ENCODE data around the gene MAST4.

Gene MAST4

DNA sequence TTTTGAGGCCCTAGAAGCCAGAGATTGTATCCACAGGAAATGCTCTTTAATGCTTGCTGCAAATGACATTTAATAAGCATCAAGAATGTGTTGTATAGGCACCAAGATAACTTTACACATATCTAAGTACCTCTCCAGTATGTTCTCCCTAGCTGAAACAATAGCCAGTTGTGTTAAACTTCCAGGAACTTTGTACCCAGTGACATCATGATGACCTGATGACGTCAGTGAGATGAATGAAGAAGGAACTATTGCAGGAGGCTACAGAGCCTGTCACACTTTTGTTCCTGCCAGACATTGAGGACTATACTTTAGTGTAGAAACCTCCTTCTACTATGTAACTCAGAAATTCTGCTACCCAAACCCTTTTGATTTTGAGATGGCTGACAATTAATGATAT is 470.6 kb downstream of the MAST4 start:
- no peak for FAIRE-seq
- TF ChIP-seq POLR2AphosphoS5 (IDR thresholded peaks at IDR 0.05; ENCODE audit: low read depth, low read length), result no peak
- no peak for TF ChIP-seq POLR2A (IDR thresholded peaks at IDR 0.05; ENCODE audit: low read depth, low read length)
- TF ChIP-seq SPI1 (IDR thresholded peaks at IDR 0.05; ENCODE audit: low read depth, low read length), result no peak
- TF ChIP-seq PAX5 (IDR thresholded peaks at IDR 0.05; ENCODE audit: insufficient read depth, low read length, severe bottlenecking), result no peak
- no peak for TF ChIP-seq POU2F2 (IDR thresholded peaks at IDR 0.05; ENCODE audit: low read depth, low read length)
- no peak for TF ChIP-seq TAF1 (IDR thresholded peaks at IDR 0.05; ENCODE audit: low read depth, low read length)
- no peak for DNase-seq (ENCODE audit: insufficient read length, low spot score)

- no peak for FAIRE-seq
- no peak for TF ChIP-seq POLR2A (IDR thresholded peaks at IDR 0.05; ENCODE audit: low read depth, low read length)
- TF ChIP-seq POLR2AphosphoS5 (IDR thresholded peaks at IDR 0.05; ENCODE audit: low read depth, low read length), result no peak
- TF ChIP-seq TAF1 (IDR thresholded peaks at IDR 0.05; ENCODE audit: low read depth, low read length), result no peak
- no peak for TF ChIP-seq SPI1 (IDR thresholded peaks at IDR 0.05; ENCODE audit: low read depth, low read length)
- no peak for TF ChIP-seq PAX5 (IDR thresholded peaks at IDR 0.05; ENCODE audit: insufficient read depth, low read length, severe bottlenecking)
- no peak for TF ChIP-seq POU2F2 (IDR thresholded peaks at IDR 0.05; ENCODE audit: low read depth, low read length)
- no peak for DNase-seq (ENCODE audit: insufficient read length, low spot score)
Observed at GRCh38 chr5:67073045-67073680, 477.0 kb downstream of the MAST4 start.

GRCh38 chr5:67077296-67077695 is 481.1 kb downstream of the MAST4 start:
- no peak for FAIRE-seq

GRCh38 chr5:67081261-67081660 is 485.1 kb downstream of the MAST4 start:
- DNase-seq (ENCODE audit: insufficient read length, low spot score) (no peak), FAIRE-seq (no peak)
- TF ChIP-seq POU2F2 (IDR thresholded peaks at IDR 0.05; ENCODE audit: low read depth, low read length) (no peak), SPI1 (IDR thresholded peaks at IDR 0.05; ENCODE audit: low read depth, low read length) (peak; percentile 41; the same call in 1 of the 2 replicates)

More at GRCh38 chr5:67077296-67077695, 481.1 kb downstream of the MAST4 start:
- DNase-seq (ENCODE audit: insufficient read length, low spot score), result no peak
- TF ChIP-seq POLR2A (IDR thresholded peaks at IDR 0.05; ENCODE audit: low read depth, low read length), result no peak

GRCh38 chr5:67082941-67083340 is 486.7 kb downstream of the MAST4 start:
- FAIRE-seq (no peak), DNase-seq (ENCODE audit: insufficient read length, low spot score) (no peak)
- TF ChIP-seq SPI1 (IDR thresholded peaks at IDR 0.05; ENCODE audit: low read depth, low read length) (no peak), POLR2AphosphoS5 (IDR thresholded peaks at IDR 0.05; ENCODE audit: low read depth, low read length) (no peak), TAF1 (IDR thresholded peaks at IDR 0.05; ENCODE audit: low read depth, low read length) (no peak), POU2F2 (IDR thresholded peaks at IDR 0.05; ENCODE audit: low read depth, low read length) (no peak), PAX5 (IDR thresholded peaks at IDR 0.05; ENCODE audit: insufficient read depth, low read length, severe bottlenecking) (no peak), POLR2A (IDR thresholded peaks at IDR 0.05; ENCODE audit: low read depth, low read length) (no peak)

DNA sequence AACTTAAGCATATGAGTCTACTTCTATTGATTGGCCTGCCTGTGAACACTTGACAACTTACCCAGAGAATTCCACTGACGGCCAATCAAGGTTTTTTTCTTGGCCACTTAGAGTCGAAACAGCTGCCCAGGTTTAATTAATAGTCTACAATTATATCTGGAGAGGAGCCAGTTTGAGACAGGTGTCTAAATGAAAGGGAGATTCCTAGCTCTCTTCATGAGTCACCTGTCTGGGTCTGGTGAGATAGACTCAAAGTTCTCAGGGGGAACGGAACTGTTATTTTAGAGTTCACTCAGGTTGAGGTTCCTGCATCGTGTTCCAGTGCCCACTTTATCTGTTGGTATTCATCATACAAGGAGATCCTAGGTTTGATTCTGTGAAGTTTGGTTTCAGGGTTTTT is 489.4 kb downstream of the MAST4 start:
- FAIRE-seq, result no peak
- no peak for DNase-seq (ENCODE audit: insufficient read length, low spot score)
- no peak for TF ChIP-seq POLR2A (IDR thresholded peaks at IDR 0.05; ENCODE audit: low read depth, low read length)
- TF ChIP-seq PAX5 (IDR thresholded peaks at IDR 0.05; ENCODE audit: insufficient read depth, low read length, severe bottlenecking), result no peak
- no peak for TF ChIP-seq POU2F2 (IDR thresholded peaks at IDR 0.05; ENCODE audit: low read depth, low read length)
- TF ChIP-seq TAF1 (IDR thresholded peaks at IDR 0.05; ENCODE audit: low read depth, low read length), result no peak
- TF ChIP-seq SPI1 (IDR thresholded peaks at IDR 0.05; ENCODE audit: low read depth, low read length), result no peak
- TF ChIP-seq POLR2AphosphoS5 (IDR thresholded peaks at IDR 0.05; ENCODE audit: low read depth, low read length), result no peak

DNA sequence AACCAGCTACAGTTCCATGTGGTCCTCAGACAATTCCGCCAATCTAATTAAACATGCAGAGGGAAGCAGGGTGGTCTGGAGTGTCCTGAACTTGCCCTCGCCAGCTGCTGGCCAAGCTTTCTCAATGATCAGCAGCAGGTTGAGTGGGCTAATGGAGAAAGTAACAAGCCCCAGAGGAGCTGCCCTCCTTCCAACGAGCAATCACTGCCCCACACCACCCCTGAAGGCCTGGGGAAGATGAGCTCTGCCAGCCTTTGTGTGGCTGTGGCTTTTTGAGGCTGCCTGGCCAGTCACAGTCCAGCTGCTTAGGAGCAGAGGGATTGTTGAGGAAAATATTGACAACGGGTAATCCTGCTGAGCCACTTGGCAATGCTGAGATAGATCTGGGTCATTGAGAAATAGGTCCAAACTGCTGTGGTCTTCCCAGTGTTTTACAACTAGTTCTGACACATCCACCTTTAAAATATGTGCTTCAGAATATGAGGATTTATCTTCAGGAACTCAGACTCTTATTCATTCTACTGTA is 493.1 kb downstream of the MAST4 start:
- no peak for DNase-seq (ENCODE audit: insufficient read length, low spot score)
- no peak for FAIRE-seq
- TF ChIP-seq TAF1 (IDR thresholded peaks at IDR 0.05; ENCODE audit: low read depth, low read length) (no peak), PAX5 (IDR thresholded peaks at IDR 0.05; ENCODE audit: insufficient read depth, low read length, severe bottlenecking) (no peak), POLR2A (IDR thresholded peaks at IDR 0.05; ENCODE audit: low read depth, low read length) (no peak), POU2F2 (IDR thresholded peaks at IDR 0.05; ENCODE audit: low read depth, low read length) (no peak), POLR2AphosphoS5 (IDR thresholded peaks at IDR 0.05; ENCODE audit: low read depth, low read length) (no peak), SPI1 (IDR thresholded peaks at IDR 0.05; ENCODE audit: low read depth, low read length) (no peak)

DNA sequence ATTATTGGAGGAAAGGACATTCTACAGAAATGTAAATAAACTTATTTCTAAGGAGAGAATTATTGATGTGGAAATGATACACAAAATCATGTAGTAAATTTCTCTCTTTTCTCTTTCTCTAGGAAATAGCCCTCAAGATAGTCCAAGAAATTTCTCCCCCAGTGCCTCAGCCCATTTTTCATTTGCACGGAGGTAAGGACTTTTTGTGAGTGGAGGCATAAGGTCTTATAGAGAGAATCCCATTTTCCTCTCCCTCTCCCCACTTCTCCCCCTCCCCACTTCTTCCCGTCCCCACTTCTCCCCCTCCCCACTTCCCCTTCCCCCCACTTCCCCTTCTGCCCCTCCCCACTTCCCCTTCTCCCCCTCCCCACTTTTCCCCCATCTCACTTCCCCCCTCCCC is 493.8 kb downstream of the MAST4 start:
- TF ChIP-seq POLR2AphosphoS5 (IDR thresholded peaks at IDR 0.05; ENCODE audit: low read depth, low read length), result no peak
- no peak for TF ChIP-seq SPI1 (IDR thresholded peaks at IDR 0.05; ENCODE audit: low read depth, low read length)
- no peak for TF ChIP-seq POLR2A (IDR thresholded peaks at IDR 0.05; ENCODE audit: low read depth, low read length)
- no peak for TF ChIP-seq POU2F2 (IDR thresholded peaks at IDR 0.05; ENCODE audit: low read depth, low read length)
- TF ChIP-seq TAF1 (IDR thresholded peaks at IDR 0.05; ENCODE audit: low read depth, low read length), result no peak
- no peak for TF ChIP-seq PAX5 (IDR thresholded peaks at IDR 0.05; ENCODE audit: insufficient read depth, low read length, severe bottlenecking)
- DNase-seq (ENCODE audit: insufficient read length, low spot score), result no peak
- no peak for FAIRE-seq

GRCh38 chr5:67090593-67090992 is 494.4 kb downstream of the MAST4 start:
- DNase-seq (ENCODE audit: insufficient read length, low spot score), result no peak
- TF ChIP-seq POU2F2 (IDR thresholded peaks at IDR 0.05; ENCODE audit: low read depth, low read length) (no peak), TAF1 (IDR thresholded peaks at IDR 0.05; ENCODE audit: low read depth, low read length) (no peak), POLR2AphosphoS5 (IDR thresholded peaks at IDR 0.05; ENCODE audit: low read depth, low read length) (no peak)
- no peak for FAIRE-seq

GRCh38 chr5:67092535-67092934 is 496.3 kb downstream of the MAST4 start:
- no peak for TF ChIP-seq POU2F2 (IDR thresholded peaks at IDR 0.05; ENCODE audit: low read depth, low read length)
- TF ChIP-seq POLR2AphosphoS5 (IDR thresholded peaks at IDR 0.05; ENCODE audit: low read depth, low read length), result no peak
- no peak for TF ChIP-seq POLR2A (IDR thresholded peaks at IDR 0.05; ENCODE audit: low read depth, low read length)
- TF ChIP-seq PAX5 (IDR thresholded peaks at IDR 0.05; ENCODE audit: insufficient read depth, low read length, severe bottlenecking), result no peak
- FAIRE-seq (no peak), DNase-seq (ENCODE audit: insufficient read length, low spot score) (no peak)

Data from GM12891 (cell line).